Activated naive CD4-positive, alpha-beta T cell (primary cell): ENCODE data around the gene CTAG1B.
"Not testable (repeated sequence)": the region's sequence is repeated elsewhere in the genome, so short reads cannot be mapped to it uniquely, and the experiment has no call there.

Experiments used
- DNase-seq, 4 experiments: peaks; one replicate each; lab custom pipeline; 2025; lab: John Stamatoyannopoulos, UW

CTAG1B gene

DNA sequence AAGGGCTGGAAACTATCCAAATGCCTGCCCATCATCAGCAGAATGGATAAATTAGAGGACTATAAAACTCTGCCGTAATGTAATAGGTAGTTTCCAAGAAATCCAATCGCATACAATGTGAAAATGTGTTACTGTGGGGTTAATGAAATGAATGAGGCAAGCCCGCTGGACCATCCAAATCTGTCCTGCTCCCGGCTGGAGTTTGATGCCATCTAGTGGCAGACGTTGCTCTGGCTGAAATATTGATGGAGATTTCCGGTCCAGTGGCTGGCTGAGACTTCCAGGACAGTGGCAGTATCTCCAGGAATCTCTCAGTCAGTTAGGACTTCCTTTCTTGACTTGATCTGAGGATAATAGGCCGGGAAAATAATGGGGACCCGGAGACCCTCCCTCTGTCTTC, 36.1 kb downstream of the CTAG1B start:
- DNase-seq, result not testable (repeated sequence)

DNA sequence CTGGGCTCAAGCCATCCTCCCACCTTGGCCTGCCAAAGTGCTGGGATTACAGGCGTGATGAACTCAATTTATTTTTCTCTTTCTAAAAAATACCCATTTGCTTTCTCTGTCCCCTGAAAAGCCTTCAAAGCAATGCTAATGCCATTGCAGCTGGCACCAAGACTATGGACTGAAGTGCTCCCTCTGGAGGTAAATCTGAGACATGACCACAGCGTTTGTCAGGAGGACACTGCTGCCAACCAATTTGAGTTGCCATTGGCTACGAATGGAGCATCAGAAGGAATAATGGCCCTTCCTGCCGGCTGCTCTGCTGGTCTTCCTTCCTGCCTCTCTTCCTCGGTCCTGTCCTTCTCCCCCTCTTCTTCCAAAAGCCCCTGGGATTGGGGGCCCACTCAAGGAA, 44.0 kb downstream of the CTAG1B start:
- not testable (repeated sequence) for DNase-seq

DNA sequence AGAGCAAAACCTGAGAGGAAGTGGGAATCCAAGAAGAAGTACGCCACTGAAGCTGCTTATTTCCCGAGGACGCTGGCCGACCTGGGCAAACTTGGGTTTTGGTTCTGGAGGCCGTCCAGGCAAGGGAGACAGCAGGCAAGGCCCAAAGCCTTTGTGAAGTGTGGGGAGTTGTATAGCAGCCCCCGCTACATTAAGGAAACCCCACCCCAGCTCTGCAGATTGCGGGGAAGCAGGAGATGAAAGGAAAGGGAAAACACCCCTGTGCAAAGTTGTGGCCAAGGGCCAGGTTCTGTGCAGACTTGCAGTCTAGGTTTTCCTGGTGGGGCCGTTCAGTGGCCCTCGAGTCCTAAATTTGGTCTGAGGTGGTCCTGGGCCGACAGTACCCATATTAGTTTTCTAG, 46.0 kb downstream of the CTAG1B start:
- not testable (repeated sequence) for DNase-seq

DNA sequence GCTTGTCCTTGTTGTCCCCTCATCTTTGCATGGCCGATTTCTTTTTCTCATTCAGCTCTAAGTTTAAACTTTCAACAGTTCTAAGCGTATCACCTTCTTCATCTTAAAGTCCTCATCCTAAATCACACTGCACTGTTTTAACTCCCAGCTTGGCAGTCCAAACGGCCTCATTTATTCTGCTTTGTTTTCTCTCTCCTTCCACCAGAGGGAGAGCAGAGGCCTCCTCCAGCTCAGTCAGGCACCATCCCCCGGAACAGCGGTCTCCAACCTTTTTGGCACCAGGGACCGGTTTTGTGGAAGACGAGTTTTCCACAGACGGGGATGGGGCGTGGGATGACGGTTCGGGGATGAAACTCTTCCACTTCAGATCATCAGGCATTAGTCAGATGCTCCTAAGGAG, 48.7 kb downstream of the CTAG1B start:
- not testable (repeated sequence) for DNase-seq
